ENCODE data around the gene COA1. TPM values are rescaled to one million over a fixed set of nuclear protein-coding genes. Genes with fewer than 3 reads are reported as not detected.

The COA1 gene
- total RNA-seq, 3 donors from 2014 or later (not counting 1 experiment from before 2014, with no cell fraction given), result 55.0 to 85.3 (median 69.5) TPM

DNA sequence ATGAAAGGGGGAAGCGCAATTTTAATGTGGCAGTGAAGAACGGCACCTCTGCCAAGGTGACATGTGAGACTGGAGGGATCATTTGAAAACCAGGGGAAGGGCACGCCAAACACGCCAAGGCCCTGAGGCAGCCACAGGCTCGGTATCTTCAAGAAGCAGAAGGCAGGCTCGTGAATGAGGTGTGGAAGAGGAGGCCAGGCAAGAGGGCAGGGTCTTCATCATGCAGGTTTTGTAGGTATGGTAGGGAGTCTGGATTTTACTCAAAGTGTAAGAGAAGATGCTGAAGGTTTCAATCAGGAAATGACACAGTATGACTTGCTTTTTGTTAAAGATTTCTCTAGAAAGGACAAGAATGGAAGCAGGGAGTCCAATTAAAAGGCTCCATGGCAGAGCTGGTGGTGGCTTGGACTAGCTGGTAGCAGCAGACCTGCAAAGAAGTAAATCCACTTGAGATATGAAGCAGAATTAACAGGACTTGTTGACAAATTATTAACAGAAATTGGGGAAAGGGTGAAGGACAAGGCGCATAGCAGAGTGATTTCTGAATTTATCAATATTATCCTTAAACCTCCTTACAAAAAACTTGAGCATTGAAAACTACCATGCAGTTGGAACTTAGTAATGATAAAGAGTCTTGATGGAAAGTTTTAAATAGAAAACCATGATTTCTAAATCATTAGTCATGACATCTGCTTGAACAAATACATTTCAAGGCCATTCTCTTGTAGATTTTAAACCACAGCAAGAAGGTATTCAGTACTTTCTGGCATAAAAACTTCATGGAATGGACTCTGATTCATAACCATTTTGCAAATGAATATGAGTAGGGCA is 70.4 kb downstream of the COA1 start:
- DNase-seq (peak in 1 of 2 donors; percentile 37), ATAC-seq (peak in 2 of 3 donors; percentile 43 to 57)
- Mint-ChIP-seq H3K4me1 (peaks cover 43 to 49% of the 10 kb centered on the region in 2 donors), H3K27ac (peak overlapping the region; percentile 70 to 87), H3K9me3 (no peaks in the 10 kb centered on the region), H3K4me3 (peak overlapping the region; percentile 1), H3K27me3 (ENCODE audit: low read depth in 2 of 2) (no peaks in the 10 kb centered on the region), H3K36me3 (peaks cover 7% of the 10 kb centered on the region)
- TF ChIP-seq, protein P1, sequence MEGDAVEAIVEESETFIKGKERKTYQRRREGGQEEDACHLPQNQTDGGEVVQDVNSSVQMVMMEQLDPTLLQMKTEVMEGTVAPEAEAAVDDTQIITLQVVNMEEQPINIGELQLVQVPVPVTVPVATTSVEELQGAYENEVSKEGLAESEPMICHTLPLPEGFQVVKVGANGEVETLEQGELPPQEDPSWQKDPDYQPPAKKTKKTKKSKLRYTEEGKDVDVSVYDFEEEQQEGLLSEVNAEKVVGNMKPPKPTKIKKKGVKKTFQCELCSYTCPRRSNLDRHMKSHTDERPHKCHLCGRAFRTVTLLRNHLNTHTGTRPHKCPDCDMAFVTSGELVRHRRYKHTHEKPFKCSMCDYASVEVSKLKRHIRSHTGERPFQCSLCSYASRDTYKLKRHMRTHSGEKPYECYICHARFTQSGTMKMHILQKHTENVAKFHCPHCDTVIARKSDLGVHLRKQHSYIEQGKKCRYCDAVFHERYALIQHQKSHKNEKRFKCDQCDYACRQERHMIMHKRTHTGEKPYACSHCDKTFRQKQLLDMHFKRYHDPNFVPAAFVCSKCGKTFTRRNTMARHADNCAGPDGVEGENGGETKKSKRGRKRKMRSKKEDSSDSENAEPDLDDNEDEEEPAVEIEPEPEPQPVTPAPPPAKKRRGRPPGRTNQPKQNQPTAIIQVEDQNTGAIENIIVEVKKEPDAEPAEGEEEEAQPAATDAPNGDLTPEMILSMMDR (IDR thresholded peaks at IDR 0.05), result no peak
- no peaks in the 10 kb centered on the region for H3K36me3 ChIP-seq (ENCODE audit: control insufficient read depth, insufficient read depth, low read length)
- H3K27ac ChIP-seq (ENCODE audit: low read length), result peak overlapping the region; percentile 44
- H3K9me3 ChIP-seq (ENCODE audit: control insufficient read depth, insufficient read depth, low read length), result no peaks in the 10 kb centered on the region
- H3K4me1 ChIP-seq (ENCODE audit: control insufficient read depth, insufficient read depth, low read length), result peaks cover 22% of the 10 kb centered on the region
- intact Hi-C loops (cut with micrococcal nuclease), result no loop called here
- 44% methylated on average over 6 of the region's 7 CpGs for WGBS (ENCODE audit: insufficient coverage)
- H3K27me3 ChIP-seq (ENCODE audit: control insufficient read depth, insufficient read depth, low read length), result no peaks in the 10 kb centered on the region
- no peak overlapping the region for H3K4me3 ChIP-seq (ENCODE audit: low read length)

DNA sequence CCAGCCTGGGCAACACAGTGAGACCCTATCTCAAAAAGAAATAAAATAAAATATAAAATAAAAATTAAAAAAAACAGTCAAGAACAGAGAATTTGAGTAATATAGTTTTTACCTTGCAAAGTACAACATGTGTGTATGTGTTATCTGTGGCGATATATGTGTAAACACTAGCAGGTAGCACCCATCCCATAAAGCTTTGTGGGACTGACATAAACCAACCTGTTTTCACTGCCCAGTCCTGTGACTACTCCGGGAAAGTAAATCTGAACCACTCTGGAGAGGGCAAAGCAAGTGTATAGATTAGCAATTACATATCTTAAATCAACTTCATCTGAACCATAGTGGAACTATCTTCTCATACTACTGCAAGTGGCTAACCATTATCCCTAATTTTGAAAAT is 72.3 kb downstream of the COA1 start:
- Histone ChIP-seq H3K4me3 (ENCODE audit: low read length) (no peak overlapping the region), H3K4me1 (ENCODE audit: control insufficient read depth, insufficient read depth, low read length) (peaks cover 39% of the 10 kb centered on the region), H3K36me3 (ENCODE audit: control insufficient read depth, insufficient read depth, low read length) (no peaks in the 10 kb centered on the region), H3K27me3 (ENCODE audit: control insufficient read depth, insufficient read depth, low read length) (no peaks in the 10 kb centered on the region), H3K27ac (ENCODE audit: low read length) (no peak overlapping the region), H3K9me3 (ENCODE audit: control insufficient read depth, insufficient read depth, low read length) (no peaks in the 10 kb centered on the region)
- H3K36me3 Mint-ChIP-seq, result peaks cover 7% of the 10 kb centered on the region
- H3K9me3 Mint-ChIP-seq, result no peaks in the 10 kb centered on the region
- peak overlapping the region in 1 of 2 donors; percentile 70 for H3K27ac Mint-ChIP-seq
- DNase-seq (no peak), ATAC-seq (no peak)
- peaks cover 49 to 58% of the 10 kb centered on the region in 2 donors for H3K4me1 Mint-ChIP-seq
- TF ChIP-seq, protein P1 (IDR thresholded peaks at IDR 0.05), result no peak
- H3K27me3 Mint-ChIP-seq (ENCODE audit: low read depth in 2 of 2), result no peaks in the 10 kb centered on the region
- no peak overlapping the region for H3K4me3 Mint-ChIP-seq
- intact Hi-C loops (cut with micrococcal nuclease), result no loop called here
- WGBS (ENCODE audit: insufficient coverage), result 100% methylated on average over 1 of the region's 2 CpGs

DNA sequence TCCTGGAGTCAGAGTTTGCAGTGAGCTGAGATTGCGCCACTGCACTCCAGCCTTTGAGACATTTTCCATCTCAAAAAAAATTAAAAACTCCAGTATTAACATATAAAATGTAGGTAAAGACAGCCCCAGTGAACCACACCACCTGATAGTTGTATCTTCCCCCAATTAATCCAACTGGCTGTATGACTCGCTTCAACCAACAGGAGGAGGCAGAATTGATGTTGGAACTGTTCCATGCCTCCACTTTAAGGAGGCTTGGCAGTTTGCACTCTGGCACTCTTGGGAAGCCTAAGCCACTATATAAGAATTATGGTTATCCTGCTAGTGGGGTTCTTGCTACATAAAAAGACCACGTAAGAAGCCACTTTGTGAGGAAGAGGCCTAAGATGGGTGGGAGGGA is 73.7 kb downstream of the COA1 start:
- intact Hi-C loops (cut with micrococcal nuclease), result no loop called here
- Mint-ChIP-seq H3K4me1 (peaks cover 54 to 67% of the 10 kb centered on the region in 2 donors), H3K9me3 (no peaks in the 10 kb centered on the region), H3K36me3 (peaks cover 7% of the 10 kb centered on the region), H3K4me3 (no peak overlapping the region), H3K27me3 (ENCODE audit: low read depth in 2 of 2) (no peaks in the 10 kb centered on the region), H3K27ac (peak overlapping the region in 1 of 2 donors; percentile 64)
- Histone ChIP-seq H3K27me3 (ENCODE audit: control insufficient read depth, insufficient read depth, low read length) (no peaks in the 10 kb centered on the region), H3K4me3 (ENCODE audit: low read length) (no peak overlapping the region), H3K9me3 (ENCODE audit: control insufficient read depth, insufficient read depth, low read length) (no peaks in the 10 kb centered on the region), H3K36me3 (ENCODE audit: control insufficient read depth, insufficient read depth, low read length) (no peaks in the 10 kb centered on the region), H3K27ac (ENCODE audit: low read length) (no peak overlapping the region), H3K4me1 (ENCODE audit: control insufficient read depth, insufficient read depth, low read length) (peaks cover 50% of the 10 kb centered on the region)
- no peak for DNase-seq
- 100% methylated on average over 2 of the region's 3 CpGs for WGBS (ENCODE audit: insufficient coverage)
- TF ChIP-seq, protein P1 (IDR thresholded peaks at IDR 0.05), result no peak
- no peak for ATAC-seq

Data from natural killer cell (primary cell).